ENCODE results near the gene TPPP. TPM values are rescaled to one million over a fixed set of nuclear protein-coding genes. Genes with fewer than 3 reads are reported as not detected.
"Not testable (repeated sequence)": the region's sequence is repeated elsewhere in the genome, so short reads cannot be mapped to it uniquely, and the experiment has no call there.

The TPPP gene
- total RNA-seq, 1 donor from 2014 or later, result 1.9 TPM

DNA sequence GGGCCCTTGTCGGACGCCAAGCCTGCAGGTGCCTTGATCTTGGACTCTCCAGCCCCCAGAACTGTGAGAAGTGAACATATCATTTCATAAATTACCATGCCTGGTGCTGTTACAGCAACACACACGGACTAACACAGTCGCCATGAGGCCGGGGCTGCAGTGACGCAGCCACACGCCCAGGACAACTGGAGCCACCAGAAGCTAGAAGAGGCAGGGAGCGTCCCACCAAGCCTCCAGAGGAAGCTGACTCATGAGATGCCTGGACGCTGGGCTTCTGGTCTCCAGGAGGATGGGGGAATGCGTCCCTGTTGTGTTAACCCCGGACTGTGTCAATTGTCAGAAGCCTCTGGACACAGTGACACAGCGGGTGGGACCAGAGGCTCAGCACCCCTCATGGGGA is 6.2 kb downstream of the TPPP start:
- not testable (repeated sequence) for H3K4me3 ChIP-seq (ENCODE audit: low read depth, low read length); H3K27me3 ChIP-seq (ENCODE audit: control insufficient read depth, insufficient read depth, low read length); H3K36me3 ChIP-seq (ENCODE audit: control insufficient read depth, insufficient read depth, low read length); DNase-seq (ENCODE audit: low read depth)

- not testable (repeated sequence) for DNase-seq (ENCODE audit: low read depth); H3K36me3 ChIP-seq (ENCODE audit: control insufficient read depth, insufficient read depth, low read length); H3K27me3 ChIP-seq (ENCODE audit: control insufficient read depth, insufficient read depth, low read length); H3K4me3 ChIP-seq (ENCODE audit: low read depth, low read length)
Observed at GRCh38 chr5:686172-686523, 7.0 kb downstream of the TPPP start.

DNA sequence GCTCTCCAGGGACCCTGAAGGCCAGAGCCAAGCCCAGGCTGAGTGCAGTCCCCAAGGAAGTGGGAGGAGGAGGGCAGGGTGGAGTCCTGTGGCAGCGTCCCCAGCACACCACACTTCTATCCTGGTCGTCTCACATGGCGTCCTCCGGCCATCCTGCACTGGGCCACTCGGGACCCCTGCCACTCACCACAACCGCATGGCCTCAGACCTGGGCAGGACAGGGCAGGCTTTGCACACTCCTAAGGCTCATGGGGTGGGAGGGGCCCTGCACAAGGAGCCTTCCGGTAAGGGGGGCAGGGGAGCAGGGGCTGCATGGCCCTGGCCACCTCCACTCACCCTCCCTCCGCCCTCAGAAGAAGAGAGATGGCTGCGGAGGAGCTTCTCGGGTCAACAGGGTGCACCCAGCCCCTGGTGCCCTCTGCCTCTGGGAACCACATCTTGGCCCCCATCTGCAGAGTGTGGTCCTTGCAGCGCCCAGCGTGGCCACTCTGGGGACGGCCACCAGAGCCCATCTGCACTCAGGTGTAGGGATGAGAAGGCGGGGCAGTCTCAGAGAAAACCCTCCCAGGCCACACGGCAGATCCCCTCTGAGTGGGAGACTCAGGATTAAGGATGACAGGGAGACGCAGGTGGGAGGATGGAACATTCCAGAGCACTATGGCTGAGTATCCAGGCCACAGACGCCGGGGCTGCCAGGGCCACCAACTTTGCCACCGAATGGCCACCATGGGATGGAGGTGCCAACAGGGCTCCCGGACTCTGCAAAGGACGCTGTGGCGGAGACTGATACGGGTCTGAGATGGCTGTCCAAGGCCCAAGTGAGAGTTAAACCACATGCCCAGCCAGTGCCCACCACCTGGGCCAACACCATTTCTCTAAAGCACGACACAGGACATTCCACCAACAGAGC is 7.6 kb downstream of the TPPP start:
- H3K36me3 ChIP-seq (ENCODE audit: control insufficient read depth, insufficient read depth, low read length), result no peaks in the 10 kb centered on the region
- H3K4me3 ChIP-seq (ENCODE audit: low read depth, low read length), result no peak overlapping the region
- peaks cover 3% of the 10 kb centered on the region for H3K27me3 ChIP-seq (ENCODE audit: control insufficient read depth, insufficient read depth, low read length)
- TF ChIP-seq, protein P1, sequence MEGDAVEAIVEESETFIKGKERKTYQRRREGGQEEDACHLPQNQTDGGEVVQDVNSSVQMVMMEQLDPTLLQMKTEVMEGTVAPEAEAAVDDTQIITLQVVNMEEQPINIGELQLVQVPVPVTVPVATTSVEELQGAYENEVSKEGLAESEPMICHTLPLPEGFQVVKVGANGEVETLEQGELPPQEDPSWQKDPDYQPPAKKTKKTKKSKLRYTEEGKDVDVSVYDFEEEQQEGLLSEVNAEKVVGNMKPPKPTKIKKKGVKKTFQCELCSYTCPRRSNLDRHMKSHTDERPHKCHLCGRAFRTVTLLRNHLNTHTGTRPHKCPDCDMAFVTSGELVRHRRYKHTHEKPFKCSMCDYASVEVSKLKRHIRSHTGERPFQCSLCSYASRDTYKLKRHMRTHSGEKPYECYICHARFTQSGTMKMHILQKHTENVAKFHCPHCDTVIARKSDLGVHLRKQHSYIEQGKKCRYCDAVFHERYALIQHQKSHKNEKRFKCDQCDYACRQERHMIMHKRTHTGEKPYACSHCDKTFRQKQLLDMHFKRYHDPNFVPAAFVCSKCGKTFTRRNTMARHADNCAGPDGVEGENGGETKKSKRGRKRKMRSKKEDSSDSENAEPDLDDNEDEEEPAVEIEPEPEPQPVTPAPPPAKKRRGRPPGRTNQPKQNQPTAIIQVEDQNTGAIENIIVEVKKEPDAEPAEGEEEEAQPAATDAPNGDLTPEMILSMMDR (IDR thresholded peaks at IDR 0.05; ENCODE audit: insufficient read depth, low read length, poor library complexity, severe bottlenecking), result no peak
- DNase-seq (ENCODE audit: low read depth), result no peak

DNA sequence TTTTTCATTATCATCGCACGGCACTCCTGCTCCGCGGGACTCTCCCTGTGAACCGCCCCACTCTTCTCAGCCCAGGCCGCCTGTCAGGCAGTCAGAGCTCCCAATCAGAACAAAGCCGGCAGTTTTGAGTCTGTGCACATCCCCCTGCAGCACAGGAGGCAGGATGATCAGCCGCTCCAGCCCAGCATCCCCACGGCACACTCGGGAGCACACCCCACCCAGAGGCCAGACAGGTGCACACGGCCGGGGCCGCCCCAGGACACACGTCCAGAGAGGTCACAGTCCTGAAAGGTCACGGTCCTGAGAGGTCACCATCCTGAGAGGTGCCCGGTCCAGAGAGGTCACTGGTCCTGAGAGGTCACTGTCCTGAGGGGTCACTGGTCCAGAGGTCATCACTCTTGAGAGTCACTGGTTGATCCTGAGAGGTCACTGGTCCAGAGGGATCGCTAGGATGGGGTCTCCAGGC is 8.4 kb downstream of the TPPP start:
- Histone ChIP-seq H3K4me3 (ENCODE audit: low read depth, low read length) (no peak overlapping the region), H3K27me3 (ENCODE audit: control insufficient read depth, insufficient read depth, low read length) (peaks cover 3% of the 10 kb centered on the region), H3K36me3 (ENCODE audit: control insufficient read depth, insufficient read depth, low read length) (no peaks in the 10 kb centered on the region)
- TF ChIP-seq, protein P1 (IDR thresholded peaks at IDR 0.05; ENCODE audit: insufficient read depth, low read length, poor library complexity, severe bottlenecking), result no peak
- DNase-seq (ENCODE audit: low read depth), result no peak

- no peak for DNase-seq (ENCODE audit: low read depth)
- Histone ChIP-seq H3K4me3 (ENCODE audit: low read depth, low read length) (no peak overlapping the region), H3K27me3 (ENCODE audit: control insufficient read depth, insufficient read depth, low read length) (peaks cover 3% of the 10 kb centered on the region), H3K36me3 (ENCODE audit: control insufficient read depth, insufficient read depth, low read length) (no peaks in the 10 kb centered on the region)
- TF ChIP-seq, protein P1 (IDR thresholded peaks at IDR 0.05; ENCODE audit: insufficient read depth, low read length, poor library complexity, severe bottlenecking), result no peak
Observed at GRCh38 chr5:683551-684481, 9.3 kb downstream of the TPPP start.

DNA sequence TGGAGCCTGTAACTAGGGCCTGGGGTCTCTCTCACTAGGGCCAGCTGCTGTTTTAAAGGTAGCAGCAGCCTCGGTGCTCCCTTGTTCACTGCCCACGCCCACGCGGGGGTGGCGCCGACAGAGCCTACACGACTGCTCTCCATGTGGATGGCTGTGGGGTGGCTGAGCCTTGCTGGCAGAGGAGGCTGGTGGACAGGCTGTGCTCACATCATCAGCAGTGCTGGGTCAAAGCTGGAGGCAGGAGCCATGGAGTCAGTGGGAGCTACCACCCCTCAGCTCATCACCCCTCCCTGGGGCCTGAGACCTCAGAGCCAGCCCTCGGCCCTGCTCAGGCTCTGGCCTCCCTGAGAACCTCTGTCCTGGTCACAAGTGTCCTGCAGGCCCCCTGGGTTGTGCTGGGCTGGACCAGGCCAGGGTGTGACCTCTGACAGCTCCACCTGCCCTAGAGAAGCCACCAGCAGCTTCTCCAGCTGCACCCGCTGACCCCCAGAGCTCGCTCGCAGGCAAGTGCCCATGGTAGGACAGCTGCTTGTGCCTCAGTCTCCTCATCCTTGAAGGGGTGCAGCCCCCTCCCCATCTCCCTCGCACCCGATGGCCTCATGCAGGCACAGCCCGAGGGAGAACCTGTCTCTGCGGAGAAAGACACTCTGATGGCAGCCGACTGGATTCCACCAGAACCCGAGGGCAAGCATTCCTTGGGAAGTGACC is 10.3 kb downstream of the TPPP start:
- not testable (repeated sequence) for H3K27me3 ChIP-seq (ENCODE audit: control insufficient read depth, insufficient read depth, low read length); H3K4me3 ChIP-seq (ENCODE audit: low read depth, low read length); DNase-seq (ENCODE audit: low read depth); H3K36me3 ChIP-seq (ENCODE audit: control insufficient read depth, insufficient read depth, low read length)

DNA sequence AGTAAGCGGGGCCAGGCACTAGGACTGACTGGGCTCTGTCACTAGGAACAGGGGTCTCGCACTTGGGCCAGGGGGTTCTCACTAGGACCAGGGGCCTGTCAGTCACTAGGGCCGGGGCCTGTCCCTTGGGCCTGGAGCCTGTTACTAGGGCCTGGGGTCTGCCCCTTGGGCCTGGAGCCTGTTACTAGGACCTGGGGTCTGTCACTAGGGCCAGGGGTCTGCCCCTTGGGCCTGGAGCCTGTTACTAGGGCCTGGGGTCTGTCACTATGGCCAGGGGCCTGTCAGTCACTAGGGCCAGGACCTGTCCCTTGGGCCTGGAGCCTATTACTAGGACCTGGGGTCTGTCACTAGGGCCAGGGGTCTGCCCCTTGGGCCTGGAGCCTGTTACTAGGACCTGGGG is 10.9 kb downstream of the TPPP start:
- not testable (repeated sequence) for H3K36me3 ChIP-seq (ENCODE audit: control insufficient read depth, insufficient read depth, low read length); H3K27me3 ChIP-seq (ENCODE audit: control insufficient read depth, insufficient read depth, low read length); DNase-seq (ENCODE audit: low read depth); H3K4me3 ChIP-seq (ENCODE audit: low read depth, low read length)

DNA sequence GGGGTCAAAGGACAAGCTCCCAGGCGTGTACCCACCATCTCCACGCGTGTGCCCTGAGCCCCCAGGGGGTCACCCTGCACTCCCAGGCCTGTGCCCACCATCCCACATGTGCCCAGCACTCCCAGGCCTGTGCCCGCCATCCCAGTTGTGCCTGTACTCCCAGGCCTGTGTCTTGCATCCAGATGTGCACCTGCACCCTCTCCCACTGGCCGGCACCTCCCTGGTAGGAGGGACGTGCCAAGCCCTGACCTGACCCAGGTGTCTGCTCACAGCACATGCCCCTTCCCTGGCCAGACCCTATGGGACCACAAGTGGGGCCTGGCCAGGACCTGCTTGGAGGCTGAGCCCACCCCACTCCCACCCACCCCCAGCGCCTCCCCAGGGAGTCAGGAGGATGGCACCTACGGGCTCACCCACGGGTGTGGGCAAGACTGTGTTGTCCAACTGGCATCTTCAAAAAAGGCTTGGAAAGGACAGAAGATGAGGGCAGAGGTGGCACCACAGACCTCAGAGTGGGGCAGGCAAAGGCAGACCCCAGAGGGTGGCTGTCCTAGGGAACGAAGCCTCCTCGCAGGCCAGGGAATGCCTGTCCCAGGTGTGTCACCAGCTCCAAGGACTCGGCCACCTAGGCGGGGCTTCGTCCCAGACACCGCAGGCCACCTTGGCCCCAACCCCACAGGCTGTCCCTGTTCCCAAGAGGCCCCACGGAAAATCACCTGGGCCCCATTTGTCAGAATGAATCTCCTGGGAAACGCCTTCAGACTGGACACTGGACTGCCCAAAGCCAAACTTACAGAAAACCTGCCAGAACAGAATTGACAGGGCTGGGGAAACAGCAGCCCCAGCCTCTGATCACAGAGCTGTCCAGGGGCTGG is 11.6 kb downstream of the TPPP start:
- H3K4me3 ChIP-seq (ENCODE audit: low read depth, low read length); DNase-seq (ENCODE audit: low read depth); H3K36me3 ChIP-seq (ENCODE audit: control insufficient read depth, insufficient read depth, low read length); H3K27me3 ChIP-seq (ENCODE audit: control insufficient read depth, insufficient read depth, low read length): not testable (repeated sequence)

DNA sequence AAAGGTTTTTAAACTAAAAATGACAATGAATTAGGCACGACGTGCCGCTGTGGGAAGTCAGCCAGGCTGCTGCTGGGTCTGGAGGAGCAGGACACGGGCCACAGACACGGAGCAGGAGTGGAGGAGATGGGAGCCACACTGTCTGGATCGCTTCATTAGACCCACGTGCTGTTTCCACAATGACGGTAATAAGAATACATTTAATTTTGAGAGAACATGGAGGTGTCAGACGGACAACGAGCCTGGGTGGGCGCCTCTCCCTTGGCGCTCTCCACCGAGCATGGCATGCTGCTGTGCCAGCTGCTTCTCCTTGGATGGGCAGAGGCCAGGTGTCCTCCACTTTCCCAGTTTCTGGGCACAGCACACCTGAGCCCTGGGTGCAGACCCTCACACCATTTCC is 12.3 kb downstream of the TPPP start:
- H3K4me3 ChIP-seq (ENCODE audit: low read depth, low read length); H3K36me3 ChIP-seq (ENCODE audit: control insufficient read depth, insufficient read depth, low read length); DNase-seq (ENCODE audit: low read depth): not testable (repeated sequence)
- peaks cover 15% of the 10 kb centered on the region for H3K27me3 ChIP-seq (ENCODE audit: control insufficient read depth, insufficient read depth, low read length)
